AG09319 (cell line): Measurements from ENCODE around the gene LTA4H.

Experiments used
- DNase-seq: peaks from one replicate; pipeline ENCODE4 v3.0.0-alpha.2; 2010; ENCODE audit warnings: low read depth; ENCODE audit errors: extremely low read depth
- CTCF ChIP-seq: IDR thresholded peaks from 2 replicates; pipeline ENCODE4 v1.5.1; 2011; ENCODE audit warnings: low read depth, mild to moderate bottlenecking, inconsistent platforms, low read length, moderate library complexity

The LTA4H gene

GRCh38 chr12:95953000-95953399 is 82.4 kb downstream of the LTA4H start:
- no peak for DNase-seq
- TF ChIP-seq CTCF, result no peak

- no peak for DNase-seq
- no peak for TF ChIP-seq CTCF
Measured at GRCh38 chr12:95951515-95951914, 83.9 kb downstream of the LTA4H start.
